SK-N-SH treated with all-trans-retinoic acid at 6 μM for 48 hours (cell line): ENCODE measurements around the gene ADAP2.

Experiments used
- ARNTL ChIP-seq: fragments of 450-650 bp; formaldehyde crosslinking; IDR thresholded peaks from 2 replicates; pipeline ENCODE4 v1.5.0; 2020; ENCODE audit warnings: low read depth, mild to moderate bottlenecking, moderate library complexity, borderline replicate concordance
- CREB5 ChIP-seq: fragments of 250-450 bp; sonication (Bioruptor Pico); IDR thresholded peaks from 2 replicates; pipeline ENCODE4 v1.5.1; 2020; ENCODE audit warnings: low read depth, mild to moderate bottlenecking, moderate library complexity
- CSRNP3 ChIP-seq: fragments of 250-450 bp; sonication (Bioruptor Pico); IDR thresholded peaks from 2 replicates; pipeline ENCODE4 v1.5.1; 2021; ENCODE audit warnings: mild to moderate bottlenecking, moderate library complexity
- ESRRG ChIP-seq: fragments of 250-450 bp; sonication (Bioruptor Pico); IDR thresholded peaks from 2 replicates; pipeline ENCODE4 v1.6.1; 2021; ENCODE audit warnings: mild to moderate bottlenecking
- GLIS3 ChIP-seq: fragments of 250-450 bp; sonication (Bioruptor Pico); IDR thresholded peaks from 2 replicates; pipeline ENCODE4 v1.5.0; 2020; ENCODE audit warnings: mild to moderate bottlenecking, moderate library complexity
- OSR1 ChIP-seq: fragments of 250-450 bp; sonication (Bioruptor Pico); IDR thresholded peaks from 2 replicates; pipeline ENCODE4 v1.8.0; 2022; ENCODE audit warnings: moderate library complexity, mild to moderate bottlenecking, inconsistent platforms
- PATZ1 ChIP-seq: fragments of 250-450 bp; sonication (Bioruptor Pico); IDR thresholded peaks from 2 replicates; pipeline ENCODE4 v1.8.0; 2020; ENCODE audit warnings: mild to moderate bottlenecking, moderate library complexity, borderline replicate concordance
- RARB ChIP-seq: fragments of 250-450 bp; sonication (Bioruptor Pico); IDR thresholded peaks from 2 replicates; pipeline ENCODE4 v1.8.0; 2021; ENCODE audit warnings: mild to moderate bottlenecking, moderate library complexity
- TOX ChIP-seq: fragments of 250-450 bp; sonication (Bioruptor Pico); IDR thresholded peaks from 2 replicates; pipeline ENCODE4 v1.8.0; 2021; ENCODE audit warnings: mild to moderate bottlenecking, moderate library complexity, borderline replicate concordance
- ZC3H10 ChIP-seq: fragments of 250-450 bp; sonication (Bioruptor Pico); IDR thresholded peaks from 2 replicates; pipeline ENCODE4 v1.5.1; 2021; ENCODE audit warnings: mild to moderate bottlenecking, moderate library complexity
- ZFP30 ChIP-seq: fragments of 450-650 bp; formaldehyde crosslinking; IDR thresholded peaks from 2 replicates; pipeline ENCODE4 v1.5.0; 2022; ENCODE audit warnings: mild to moderate bottlenecking, moderate library complexity

DNA sequence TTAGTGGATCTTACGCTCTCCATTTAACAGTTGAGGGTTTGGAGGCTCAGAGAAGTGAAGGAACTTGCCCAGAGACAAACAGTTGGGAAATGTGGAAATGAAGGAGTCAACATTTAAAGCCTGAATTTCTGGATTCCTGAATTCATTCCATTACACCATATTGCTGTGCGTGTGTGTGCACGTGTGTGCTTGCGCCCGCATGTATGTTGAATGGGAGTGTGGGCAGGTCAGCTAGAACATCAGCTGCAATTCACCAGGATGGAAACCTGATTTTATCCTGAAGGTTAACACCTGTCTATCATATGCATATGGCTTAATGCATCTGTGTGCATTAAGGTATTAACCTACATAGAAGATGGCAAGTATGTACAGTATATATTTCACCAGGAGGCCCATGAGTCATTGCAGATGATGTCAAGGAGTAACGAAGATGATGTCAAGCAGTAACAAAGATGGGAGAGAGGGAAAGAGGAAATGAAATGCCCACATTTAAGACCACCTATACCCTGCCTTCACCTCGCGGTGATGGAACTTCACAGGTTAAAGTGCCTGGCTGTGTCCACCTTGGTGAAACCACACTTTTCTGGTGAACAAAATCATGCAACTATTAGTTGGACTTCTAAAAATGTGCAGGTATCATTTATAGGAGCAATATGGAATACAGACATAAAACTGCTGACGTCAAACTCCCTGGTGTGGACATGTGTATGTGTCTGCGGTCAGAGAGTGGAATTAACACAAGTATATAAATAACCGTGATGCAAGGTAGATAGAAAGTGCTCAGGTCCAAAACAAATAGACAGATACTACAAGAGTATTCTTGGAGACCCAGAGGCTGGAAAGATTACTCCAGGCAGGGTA, 832 bp upstream of the ADAP2 start:
- TF ChIP-seq TOX (CRISPR knock-in tag) = no peak
- TF ChIP-seq ZFP30 = no peak
- no peak for TF ChIP-seq CSRNP3 (CRISPR knock-in tag)
- no peak for TF ChIP-seq ARNTL (CRISPR knock-in tag)
- TF ChIP-seq RARB (CRISPR knock-in tag) = no peak
- TF ChIP-seq GLIS3 (CRISPR knock-in tag) = no peak
- no peak for TF ChIP-seq ESRRG
- no peak for TF ChIP-seq OSR1
- no peak for TF ChIP-seq CREB5 (CRISPR knock-in tag)
- TF ChIP-seq ZC3H10 = no peak
- TF ChIP-seq PATZ1 (CRISPR knock-in tag) = no peak
